Right cardiac atrium (tissue), 5 donors: ENCODE results near the gene ACER1. TPM values are rescaled to one million over a fixed set of nuclear protein-coding genes. Genes with fewer than 3 reads are reported as not detected.
A peak's percentile ranks its signal among the peaks of the same experiment; 100 is the strongest.
"Not testable (repeated sequence)": the region's sequence is repeated elsewhere in the genome, so short reads cannot be mapped to it uniquely, and the experiment has no call there.

ENCODE experiments used
- ATAC-seq, 2 donors: fragments of 200-7000 bp; cut with Tn5 transposase; one replicate each; pipeline versions ENCODE4 v1.8.0 to v1.9.1; 2020; ENCODE audit warnings: moderate library complexity in 2 of 2, mild to moderate bottlenecking in 1 of 2
- DNase-seq, 3 donors: peaks; one replicate each; pipeline ENCODE4 v3.0.0-alpha.2; 2020
- H3K27ac ChIP-seq: one replicate; pipeline ENCODE4 v1.5.1; 2013; ENCODE audit warnings: mild to moderate bottlenecking, low read length, control low read depth, moderate library complexity
- H3K27me3 ChIP-seq: one replicate; pipeline ENCODE4 v1.6.1; 2013; ENCODE audit not compliant: control insufficient read depth, insufficient read depth
- H3K4me1 ChIP-seq: one replicate; pipeline ENCODE4 v1.6.1; 2013; ENCODE audit warnings: low read length; ENCODE audit not compliant: control insufficient read depth, insufficient read depth
- H3K4me3 ChIP-seq: one replicate; pipeline ENCODE4 v1.5.1; 2013; ENCODE audit warnings: low read length, control low read depth
- H3K9me3 ChIP-seq: one replicate; pipeline ENCODE4 v1.6.1; 2013; ENCODE audit warnings: low read length; ENCODE audit not compliant: control insufficient read depth
- WGBS: extraction: QIAGEN DNeasy Blood & Tissue Kit; methylation state at CpG from one replicate; pipeline ENCODE4 v1.1.7; 2013; 5-methylcytosine and 5-hydroxymethylcytosine counted together
- intact Hi-C, 4 donors: fragments of 100-400 bp; cut with DNase I; formaldehyde crosslinking; loops; one replicate each; pipeline versions ENCODE4 v1.11.0 to v1.14.0; 2022 to 2023
- polyA plus RNA-seq: library from polyadenylated mRNA; stranded (reverse); fragments of 200-250 nt; gene quantifications from one replicate; pipeline ENCODE4 v1.2.3, GENCODE V29; 2013
- total RNA-seq, 4 donors: library from RNA; stranded (reverse); fragmentation: NEBNext Ultra II Directional; extraction: Animal tissue kit (Norgen Biotek cat#: 25700); gene quantifications; one replicate each; pipeline ENCODE4 v1.2.1, GENCODE V29; 2021
- donor health status: healthy with polysubstance abuse.
- donor health status: DM: no; HTN: yes; CAD: no.
- donor health status: DM: no; HTN: no; CAD: no.
- donor health status: DM: no; HTN: yes; CAD: no; lungs with severe emphysema.
- donor health status: DM: yes; HTN: yes; CAD: no.

The ACER1 gene
- total and polyA plus RNA-seq, 5 donors = not detected

GRCh38 chr19:6373813-6374108 lies 40.3 kb upstream of the ACER1 start:
- H3K27ac ChIP-seq = peak overlapping the region; percentile 47
- no peaks in the 10 kb centered on the region for H3K27me3 ChIP-seq
- DNase-seq (no peak), ATAC-seq (no peak)
- H3K9me3 ChIP-seq = no peaks in the 10 kb centered on the region
- whole genome bisulfite sequencing = 19% methylated on average over 5 of the region's 5 CpGs
- H3K4me1 ChIP-seq = peaks cover 3% of the 10 kb centered on the region
- H3K4me3 ChIP-seq = peak overlapping the region; percentile 53
- intact Hi-C loops = no loop called here

- intact Hi-C loops = no loop called here
- H3K4me3 ChIP-seq = peak overlapping the region; percentile 90
- peak; percentile 88 to 91 for ATAC-seq
- H3K27ac ChIP-seq = peak overlapping the region; percentile 100
- DNase-seq = peak; percentile 99 to 100 (median 99)
- no peaks in the 10 kb centered on the region for H3K9me3 ChIP-seq
- peaks cover 3% of the 10 kb centered on the region for H3K4me1 ChIP-seq
- H3K27me3 ChIP-seq = no peaks in the 10 kb centered on the region
- WGBS = 2% methylated on average over 53 of the region's 53 CpGs
Measured at GRCh38 chr19:6373096-6373812, 39.8 kb upstream of the ACER1 start.

GRCh38 chr19:6372594-6373095 lies 39.2 kb upstream of the ACER1 start, which contains the start of gene ALKBH7:
TSS of gene ALKBH7 (plus strand) at chr19:6372794. CDS start at chr19:6372821, 27 bp downstream.
- peak; percentile 98 to 99 (median 99) for DNase-seq
- H3K9me3 ChIP-seq = no peaks in the 10 kb centered on the region
- under 1% methylated on average over 47 of the region's 47 CpGs for WGBS
- peak; percentile 90 to 93 for ATAC-seq
- intact Hi-C loops = no loop called here
- peak within 1 kb of the TSS; percentile 90 for H3K4me3 ChIP-seq
- H3K27ac ChIP-seq = peak within 1 kb of the TSS; percentile 100
- H3K4me1 ChIP-seq = peaks cover 3% of the 10 kb centered on the region
- H3K27me3 ChIP-seq = no peaks in the 10 kb centered on the region

- peak in 1 of 3 donors; percentile 66 for DNase-seq
- no peaks in the 10 kb centered on the region for H3K27me3 ChIP-seq
- H3K4me1 ChIP-seq = peaks cover 4% of the 10 kb centered on the region
- intact Hi-C loops = no loop called here
- H3K27ac ChIP-seq = no peak overlapping the region
- no peak overlapping the region for H3K4me3 ChIP-seq
- WGBS = 97% methylated on average over 21 of the region's 21 CpGs
- no peaks in the 10 kb centered on the region for H3K9me3 ChIP-seq
- no peak for ATAC-seq
Measured at GRCh38 chr19:6364353-6364752, 30.9 kb upstream of the ACER1 start.

- DNase-seq (peak in 1 of 3 donors; percentile 47), ATAC-seq (no peak)
- 20% methylated on average over 11 of the region's 11 CpGs for whole genome bisulfite sequencing
- intact Hi-C loops = no loop called here
- H3K27me3 ChIP-seq = no peaks in the 10 kb centered on the region
- peak overlapping the region; percentile 86 for H3K4me3 ChIP-seq
- H3K27ac ChIP-seq = peak overlapping the region; percentile 16
- peaks cover 4% of the 10 kb centered on the region for H3K4me1 ChIP-seq
- no peaks in the 10 kb centered on the region for H3K9me3 ChIP-seq
Measured at GRCh38 chr19:6362351-6362801, 29.0 kb upstream of the ACER1 start.

- Histone ChIP-seq H3K27ac (peak overlapping the region; percentile 16), H3K27me3 (no peaks in the 10 kb centered on the region), H3K9me3 (no peaks in the 10 kb centered on the region), H3K4me3 (peak overlapping the region; percentile 86), H3K4me1 (peaks cover 4% of the 10 kb centered on the region)
- intact Hi-C loops = no loop called here
- WGBS = 0% methylated on average over 7 of the region's 7 CpGs
- no peak for DNase-seq
- peak in 1 of 2 donors; percentile 55 for ATAC-seq
Measured at GRCh38 chr19:6362027-6362350, 28.6 kb upstream of the ACER1 start.

GRCh38 chr19:6360857-6361216 lies 27.4 kb upstream of the ACER1 start:
- H3K27ac ChIP-seq, ATAC-seq, H3K4me3 ChIP-seq, H3K9me3 ChIP-seq, H3K27me3 ChIP-seq, H3K4me1 ChIP-seq, intact Hi-C loops: not testable (repeated sequence)
- 95% methylated on average over 10 of the region's 10 CpGs for WGBS
- DNase-seq = peak in 2 of 3 donors; percentile 26 to 67

GRCh38 chr19:6360445-6360844 lies 27.0 kb upstream of the ACER1 start:
- H3K9me3 ChIP-seq, H3K27ac ChIP-seq, H3K4me3 ChIP-seq, intact Hi-C loops, H3K27me3 ChIP-seq, H3K4me1 ChIP-seq, ATAC-seq: not testable (repeated sequence)
- DNase-seq = peak in 1 of 3 donors; percentile 28
- 90% methylated on average over 12 of the region's 12 CpGs for WGBS

GRCh38 chr19:6359568-6360341 lies 26.3 kb upstream of the ACER1 start:
- H3K9me3 ChIP-seq = no peaks in the 10 kb centered on the region
- H3K4me3 ChIP-seq = no peak overlapping the region
- intact Hi-C loops = no loop called here
- H3K27me3 ChIP-seq = no peaks in the 10 kb centered on the region
- H3K4me1 ChIP-seq = peaks cover 4% of the 10 kb centered on the region
- DNase-seq = no peak
- 92% methylated on average over 5 of the region's 5 CpGs for WGBS
- ATAC-seq = no peak
- no peak overlapping the region for H3K27ac ChIP-seq

- Histone ChIP-seq H3K9me3 (no peaks in the 10 kb centered on the region), H3K27me3 (no peaks in the 10 kb centered on the region), H3K27ac (no peak overlapping the region), H3K4me3 (no peak overlapping the region), H3K4me1 (peaks cover 4% of the 10 kb centered on the region)
- no peak for DNase-seq
- no peak for ATAC-seq
- WGBS = 55% methylated on average over 9 of the region's 9 CpGs
- intact Hi-C loops = no loop called here
Measured at GRCh38 chr19:6358003-6358402, 24.6 kb upstream of the ACER1 start.

GRCh38 chr19:6357174-6357573 lies 23.8 kb upstream of the ACER1 start:
- DNase-seq (no peak), ATAC-seq (no peak)
- Histone ChIP-seq H3K27me3 (no peaks in the 10 kb centered on the region), H3K4me3 (no peak overlapping the region), H3K4me1 (no peaks in the 10 kb centered on the region), H3K9me3 (no peaks in the 10 kb centered on the region), H3K27ac (no peak overlapping the region)
- intact Hi-C loops = no loop called here
- WGBS = 70% methylated on average over 14 of the region's 14 CpGs
